Vagina (tissue), 2 donors: ENCODE results near the gene SIRPA. TPM values are rescaled to one million over a fixed set of nuclear protein-coding genes. Genes with fewer than 3 reads are reported as not detected.

ENCODE experiments used
- DNase-seq, 2 donors: peaks; one replicate each; pipeline ENCODE4 v3.0.0-alpha.2; 2017; ENCODE audit errors: extremely low spot score in 2 of 2
- H3K27ac ChIP-seq: fragments of 200-600 bp; sonication (generic); one replicate; pipeline ENCODE4 v1.5.1; 2019
- H3K27me3 ChIP-seq: fragments of 200-600 bp; sonication (generic); one replicate; pipeline ENCODE4 v1.5.1; 2019
- H3K36me3 ChIP-seq, 2 donors: fragments of 200-600 bp; sonication (generic); one replicate each; pipeline ENCODE4 v1.5.1; 2017 to 2019
- H3K4me1 ChIP-seq: fragments of 200-600 bp; sonication (generic); one replicate; pipeline ENCODE4 v1.5.1; 2019
- H3K4me3 ChIP-seq, 2 donors: fragments of 200-600 bp; sonication (generic); 1 replicate in 1 of 2; 2 replicates in 1 of 2; pipeline ENCODE4 v1.5.1; 2016 to 2019
- H3K9me3 ChIP-seq: fragments of 200-600 bp; sonication (generic); one replicate; pipeline ENCODE4 v1.5.1; 2019
- CTCF ChIP-seq, 3 experiments: fragments of 450-650 bp in 2 of 3; fragments of 200-600 bp in 1 of 3; sonication (generic) in 1 of 3; IDR thresholded peaks; one replicate each; pipeline ENCODE4 v1.5.1; 2017 to 2019; ENCODE audit warnings: antibody characterized with exemption in 3 of 3, mild to moderate bottlenecking in 2 of 3, moderate library complexity in 2 of 3
- POLR2A ChIP-seq, 2 donors: fragments of 450-650 bp; IDR thresholded peaks; one replicate each; pipeline ENCODE4 v1.6.1; 2017; ENCODE audit warnings: antibody characterized with exemption in 2 of 2, mild to moderate bottlenecking in 2 of 2, moderate library complexity in 2 of 2
- POLR2AphosphoS5 ChIP-seq, 2 donors: sonication (generic); formaldehyde crosslinking; IDR thresholded peaks; one replicate each; pipeline ENCODE4 v1.9.0; 2017; ENCODE audit warnings: antibody characterized with exemption in 2 of 2, mild to moderate bottlenecking in 2 of 2, low read depth in 1 of 2; ENCODE audit not compliant: insufficient read depth in 1 of 2
- intact Hi-C: fragments of 100-400 bp; cut with DNase I; formaldehyde crosslinking; loops from one replicate; pipeline ENCODE4 v1.15.1; 2023
- total RNA-seq: library from RNA; depleted of rRNA; stranded (reverse); fragments of >200 nt; gene quantifications from one replicate; pipeline ENCODE4 v1.2.3, GENCODE V29; 2016

SIRPA gene
- total RNA-seq, 1 donor from 2014 or later, result 52.3 TPM

GRCh38 chr20:1895674-1896483 is 672 bp downstream of the SIRPA start:
- TF ChIP-seq CTCF (IDR thresholded peaks at IDR 0.05), result no peak
- TF ChIP-seq POLR2A (IDR thresholded peaks at IDR 0.05), result no peak
- TF ChIP-seq POLR2AphosphoS5 (IDR thresholded peaks at IDR 0.05; ENCODE audit: insufficient read depth in 1 of 2, low read depth in 1 of 2), result peak in 1 of 2 donors; percentile 35
- H3K27me3 ChIP-seq, result no peaks in the 10 kb centered on the region
- peaks cover 74% of the 10 kb centered on the region for H3K4me1 ChIP-seq
- H3K36me3 ChIP-seq, result no peaks in the 10 kb centered on the region
- H3K4me3 ChIP-seq, result peak overlapping the region; percentile 63
- no peak for DNase-seq
- peak overlapping the region; percentile 95 for H3K27ac ChIP-seq
- intact Hi-C loops, result no loop called here
- no peaks in the 10 kb centered on the region for H3K9me3 ChIP-seq

GRCh38 chr20:1896484-1897258 is 1.5 kb downstream of the SIRPA start:
- no peaks in the 10 kb centered on the region for H3K36me3 ChIP-seq
- TF ChIP-seq POLR2AphosphoS5 (IDR thresholded peaks at IDR 0.05; ENCODE audit: insufficient read depth in 1 of 2, low read depth in 1 of 2) (no peak), POLR2A (IDR thresholded peaks at IDR 0.05) (no peak), CTCF (IDR thresholded peaks at IDR 0.05) (no peak)
- H3K4me1 ChIP-seq, result peaks cover 77% of the 10 kb centered on the region
- no peak for DNase-seq
- intact Hi-C loops, result no loop called here
- H3K4me3 ChIP-seq, result peak overlapping the region; percentile 63
- no peaks in the 10 kb centered on the region for H3K9me3 ChIP-seq
- peak overlapping the region; percentile 95 for H3K27ac ChIP-seq
- no peaks in the 10 kb centered on the region for H3K27me3 ChIP-seq

GRCh38 chr20:1897541-1897940 is 2.3 kb downstream of the SIRPA start:
- Histone ChIP-seq H3K4me1 (peaks cover 70% of the 10 kb centered on the region), H3K27me3 (no peaks in the 10 kb centered on the region), H3K36me3 (no peaks in the 10 kb centered on the region), H3K27ac (peak overlapping the region; percentile 95), H3K4me3 (no peak overlapping the region), H3K9me3 (no peaks in the 10 kb centered on the region)
- no peak for DNase-seq
- TF ChIP-seq CTCF (IDR thresholded peaks at IDR 0.05) (no peak), POLR2A (IDR thresholded peaks at IDR 0.05) (no peak), POLR2AphosphoS5 (IDR thresholded peaks at IDR 0.05; ENCODE audit: insufficient read depth in 1 of 2, low read depth in 1 of 2) (no peak)
- intact Hi-C loops, result no loop called here

- TF ChIP-seq CTCF (IDR thresholded peaks at IDR 0.05) (no peak), POLR2AphosphoS5 (IDR thresholded peaks at IDR 0.05; ENCODE audit: insufficient read depth in 1 of 2, low read depth in 1 of 2) (no peak), POLR2A (IDR thresholded peaks at IDR 0.05) (no peak)
- Histone ChIP-seq H3K36me3 (no peaks in the 10 kb centered on the region), H3K9me3 (no peaks in the 10 kb centered on the region), H3K27me3 (no peaks in the 10 kb centered on the region), H3K4me1 (peaks cover 66% of the 10 kb centered on the region), H3K4me3 (no peak overlapping the region), H3K27ac (peak overlapping the region; percentile 95)
- intact Hi-C loops, result no loop called here
- DNase-seq, result no peak
Measured at GRCh38 chr20:1897965-1898464, 2.8 kb downstream of the SIRPA start.
